HCT116 (cell line): ENCODE data around the gene PRKAA2.

Experiments
- EZH2 ChIP-seq: fragments of 200-600 bp; sonication (generic); IDR thresholded peaks from 2 replicates; pipeline ENCODE4 v1.6.1; 2017; ENCODE audit warnings: antibody characterized with exemption, mixed run types
- EZH2phosphoT487 ChIP-seq: fragments of 200-600 bp; IDR thresholded peaks from 2 replicates; pipeline ENCODE4 v1.6.1; 2018; ENCODE audit warnings: antibody characterized with exemption, borderline replicate concordance
- POLR2A ChIP-seq: IDR thresholded peaks from 2 replicates; pipeline ENCODE4 v1.7.0; 2011; ENCODE audit warnings: borderline replicate concordance; ENCODE audit not compliant: insufficient read depth, insufficient read length; ENCODE audit errors: extremely low read depth
- SIN3A ChIP-seq: IDR thresholded peaks from 2 replicates; pipeline ENCODE4 v1.6.1; 2012; ENCODE audit warnings: low read depth
- TCF7L2 ChIP-seq: IDR thresholded peaks from 2 replicates; pipeline ENCODE4 v1.7.0; 2011; ENCODE audit warnings: borderline replicate concordance, inconsistent platforms; ENCODE audit not compliant: insufficient read depth, insufficient read length; ENCODE audit errors: extremely low read depth
- YY1 ChIP-seq: IDR thresholded peaks from 2 replicates; pipeline ENCODE4 v1.6.1; 2011; ENCODE audit warnings: low read length, low read depth, moderate library complexity, mild to moderate bottlenecking; ENCODE audit not compliant: insufficient replicate concordance; ENCODE audit errors: extremely low read depth
- TF ChIP-seq, protein P1 (sequence below), 3 experiments: fragments of 200-600 bp in 1 of 3; sonication (generic) in 1 of 3; IDR thresholded peaks in 2 of 3; conservative IDR thresholded peaks in 1 of 3; 2 replicates each; pipeline ENCODE4 v1.5.1; 2012 to 2017; ENCODE audit warnings: low read depth in 2 of 3, low read length in 2 of 3, antibody characterized with exemption in 1 of 3, borderline replicate concordance in 1 of 3, control low read depth in 1 of 3, mild to moderate bottlenecking in 1 of 3, mixed read lengths in 1 of 3, mixed run types in 1 of 3, moderate library complexity in 1 of 3; ENCODE audit not compliant: insufficient read depth in 1 of 3

DNA sequence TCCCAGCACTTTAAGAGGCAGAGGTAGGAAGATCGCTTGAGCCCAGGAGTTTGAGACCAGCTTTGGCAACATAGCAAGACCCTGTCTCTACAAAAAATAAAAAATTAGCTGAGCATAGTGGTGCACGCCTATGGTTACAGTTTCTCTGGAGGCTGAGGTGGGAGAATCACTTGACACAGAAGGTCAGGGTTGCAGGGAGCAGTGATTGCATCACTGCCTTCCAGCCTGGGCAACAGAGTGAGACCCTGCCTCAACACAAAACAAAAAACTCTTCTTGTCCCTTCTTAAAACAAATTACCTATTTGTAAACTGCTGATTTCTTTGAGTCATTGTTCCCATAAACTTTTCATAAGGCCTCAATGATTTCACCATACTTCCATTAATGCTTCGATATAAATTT, 18.7 kb downstream of the PRKAA2 start:
- TF ChIP-seq EZH2phosphoT487 = no peak
- TF ChIP-seq TCF7L2 = no peak
- TF ChIP-seq, protein P1, sequence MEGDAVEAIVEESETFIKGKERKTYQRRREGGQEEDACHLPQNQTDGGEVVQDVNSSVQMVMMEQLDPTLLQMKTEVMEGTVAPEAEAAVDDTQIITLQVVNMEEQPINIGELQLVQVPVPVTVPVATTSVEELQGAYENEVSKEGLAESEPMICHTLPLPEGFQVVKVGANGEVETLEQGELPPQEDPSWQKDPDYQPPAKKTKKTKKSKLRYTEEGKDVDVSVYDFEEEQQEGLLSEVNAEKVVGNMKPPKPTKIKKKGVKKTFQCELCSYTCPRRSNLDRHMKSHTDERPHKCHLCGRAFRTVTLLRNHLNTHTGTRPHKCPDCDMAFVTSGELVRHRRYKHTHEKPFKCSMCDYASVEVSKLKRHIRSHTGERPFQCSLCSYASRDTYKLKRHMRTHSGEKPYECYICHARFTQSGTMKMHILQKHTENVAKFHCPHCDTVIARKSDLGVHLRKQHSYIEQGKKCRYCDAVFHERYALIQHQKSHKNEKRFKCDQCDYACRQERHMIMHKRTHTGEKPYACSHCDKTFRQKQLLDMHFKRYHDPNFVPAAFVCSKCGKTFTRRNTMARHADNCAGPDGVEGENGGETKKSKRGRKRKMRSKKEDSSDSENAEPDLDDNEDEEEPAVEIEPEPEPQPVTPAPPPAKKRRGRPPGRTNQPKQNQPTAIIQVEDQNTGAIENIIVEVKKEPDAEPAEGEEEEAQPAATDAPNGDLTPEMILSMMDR (IDR thresholded peaks at IDR 0.05 in 2 of 3, conservative IDR thresholded peaks at IDR 0.05 in 1 of 3; ENCODE audit: borderline replicate concordance in 1 of 3, insufficient read depth in 1 of 3, low read depth in 2 of 3, low read length in 2 of 3) = no peak
- no peak for TF ChIP-seq YY1
- no peak for TF ChIP-seq EZH2
- no peak for TF ChIP-seq POLR2A
- TF ChIP-seq SIN3A = no peak
